Spleen (tissue), 11 donors: ENCODE results near the gene ZNF839. TPM values are rescaled to one million over a fixed set of nuclear protein-coding genes. Genes with fewer than 3 reads are reported as not detected.
A peak's percentile ranks its signal among the peaks of the same experiment; 100 is the strongest.

Source experiments
- DNase-seq: peaks from one replicate; pipeline ENCODE4 v3.0.0-alpha.2; 2020
- H3K27ac ChIP-seq, 8 donors: fragments of 200-600 bp; sonication (generic) in 7 of 8; 1 replicate in 4 of 8; 2 replicates in 4 of 8; pipeline versions ENCODE4 v1.5.0 to v1.8.0; 2016 to 2021; ENCODE audit warnings: inconsistent platforms in 4 of 8, mild to moderate bottlenecking in 4 of 8, moderate library complexity in 1 of 8
- H3K27me3 ChIP-seq, 7 donors: fragments of 200-600 bp; sonication (generic) in 6 of 7; replicated peaks in 1 of 7; 1 replicate in 4 of 7; 2 replicates in 3 of 7; pipeline versions ENCODE4 v1.5.0 to v1.8.0; 2016 to 2021; ENCODE audit warnings: inconsistent platforms in 3 of 7, mild to moderate bottlenecking in 1 of 7
- H3K36me3 ChIP-seq, 6 donors: fragments of 200-600 bp; sonication (generic) in 5 of 6; 1 replicate in 4 of 6; 2 replicates in 2 of 6; pipeline versions ENCODE4 v1.5.0 to v1.8.0; 2016 to 2021; ENCODE audit warnings: inconsistent platforms in 2 of 6
- H3K4me1 ChIP-seq, 6 donors: fragments of 200-600 bp; sonication (generic) in 5 of 6; 1 replicate in 3 of 6; 2 replicates in 3 of 6; pipeline versions ENCODE4 v1.5.0 to v1.8.0; 2016 to 2021; ENCODE audit warnings: inconsistent platforms in 3 of 6
- H3K4me3 ChIP-seq, 8 donors: fragments of 200-600 bp; sonication (generic) in 7 of 8; 1 replicate in 4 of 8; 2 replicates in 4 of 8; pipeline versions ENCODE4 v1.5.0 to v1.8.0; 2016 to 2021; ENCODE audit warnings: inconsistent platforms in 4 of 8, mild to moderate bottlenecking in 4 of 8, moderate library complexity in 2 of 8
- H3K9me3 ChIP-seq, 8 donors: fragments of 200-600 bp; sonication (generic) in 7 of 8; 1 replicate in 4 of 8; 2 replicates in 4 of 8; pipeline versions ENCODE4 v1.5.0 to v1.8.0; 2016 to 2021; ENCODE audit warnings: inconsistent platforms in 4 of 8
- POLR2A ChIP-seq, 3 donors: fragments of 450-650 bp; IDR thresholded peaks; one replicate each; pipeline ENCODE4 v1.5.1; 2017; ENCODE audit warnings: antibody characterized with exemption in 3 of 3, mild to moderate bottlenecking in 1 of 3
- POLR2AphosphoS5 ChIP-seq, 3 donors: sonication (generic); formaldehyde crosslinking; IDR thresholded peaks; one replicate each; pipeline ENCODE4 v1.5.1; 2017; ENCODE audit warnings: antibody characterized with exemption in 3 of 3
- WGBS, 5 donors: extraction: QIAGEN DNeasy Blood & Tissue Kit in 3 of 5; methylation state at CpG; one replicate each; pipeline versions ENCODE4 v1.1.5 to v1.1.7; 2013 to 2018; 5-methylcytosine and 5-hydroxymethylcytosine counted together
- intact Hi-C: fragments of 100-400 bp; cut with DNase I; formaldehyde crosslinking; loops from one replicate; pipeline ENCODE4 v1.15.0; 2023; ENCODE audit warnings: low total_unique reads
- polyA plus RNA-seq, 3 donors: library from polyadenylated mRNA; stranded (reverse); fragments of 200-250 nt; gene quantifications; one replicate each; pipeline ENCODE4 v1.2.1, GENCODE V29; 2013
- total RNA-seq, 7 donors: library from RNA; depleted of rRNA in 3 of 7; stranded (reverse); fragments of >200 nt in 3 of 7; fragmentation: NEBNext Ultra II Directional in 4 of 7; extraction: Animal tissue kit (Norgen Biotek cat#: 25700) in 4 of 7; gene quantifications; one replicate each; pipeline versions ENCODE4 v1.1.0 to v1.2.1, GENCODE V29; 2016 to 2021
- TF ChIP-seq, protein P1 (sequence below), 11 experiments: fragments of 200-600 bp in 7 of 11; fragments of 450-650 bp in 4 of 11; sonication (generic) in 4 of 11; IDR thresholded peaks in 8 of 11; conservative IDR thresholded peaks in 3 of 11; 1 replicate in 7 of 11; 2 replicates in 4 of 11; pipeline versions ENCODE4 v1.4.0 to v1.8.0; 2016 to 2021; ENCODE audit warnings: antibody characterized with exemption in 11 of 11, inconsistent platforms in 4 of 11, mild to moderate bottlenecking in 1 of 11
- donor health status: healthy with polysubstance abuse.
- donor health status: DM: no; HTN: no; CAD: no; lungs with moderate emphysema.
- donor health status: DM: no; HTN: no; CAD: no.
- donor health status: Bipolar disorder and iron deficiency.
- donor health status: healthy.
- donor health status: DM: no; HTN: no; CAD: no.
- donor health status: DM: yes; HTN: yes; CAD: no.

Gene ZNF839
- total and polyA plus RNA-seq, 10 donors = 10.3 to 28.5 (median 17.3) TPM

DNA sequence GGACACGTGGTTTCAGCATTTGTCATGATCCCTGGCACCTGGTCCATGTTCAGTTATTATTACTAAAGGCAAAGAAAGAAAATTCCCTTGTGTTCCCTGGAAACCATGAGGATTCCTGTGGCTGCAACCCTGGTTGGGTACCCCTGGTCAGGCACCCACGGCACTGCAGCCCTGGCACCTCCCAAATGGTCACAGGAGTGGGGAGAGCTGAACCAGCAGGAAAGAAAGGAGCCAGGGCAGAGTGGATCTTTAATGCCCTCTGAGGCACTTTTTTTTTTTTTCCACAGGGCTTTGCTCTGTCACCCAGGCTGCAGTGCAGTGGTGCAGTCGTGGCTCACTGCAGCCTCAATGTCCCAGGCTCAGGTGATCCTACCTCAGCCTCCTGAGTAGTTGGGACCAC lies 25.7 kb downstream of the ZNF839 start:
- no peaks in the 10 kb centered on the region for H3K27me3 ChIP-seq
- TF ChIP-seq POLR2AphosphoS5 (IDR thresholded peaks at IDR 0.05) = no peak
- no peak for TF ChIP-seq POLR2A (IDR thresholded peaks at IDR 0.05)
- TF ChIP-seq, protein P1, sequence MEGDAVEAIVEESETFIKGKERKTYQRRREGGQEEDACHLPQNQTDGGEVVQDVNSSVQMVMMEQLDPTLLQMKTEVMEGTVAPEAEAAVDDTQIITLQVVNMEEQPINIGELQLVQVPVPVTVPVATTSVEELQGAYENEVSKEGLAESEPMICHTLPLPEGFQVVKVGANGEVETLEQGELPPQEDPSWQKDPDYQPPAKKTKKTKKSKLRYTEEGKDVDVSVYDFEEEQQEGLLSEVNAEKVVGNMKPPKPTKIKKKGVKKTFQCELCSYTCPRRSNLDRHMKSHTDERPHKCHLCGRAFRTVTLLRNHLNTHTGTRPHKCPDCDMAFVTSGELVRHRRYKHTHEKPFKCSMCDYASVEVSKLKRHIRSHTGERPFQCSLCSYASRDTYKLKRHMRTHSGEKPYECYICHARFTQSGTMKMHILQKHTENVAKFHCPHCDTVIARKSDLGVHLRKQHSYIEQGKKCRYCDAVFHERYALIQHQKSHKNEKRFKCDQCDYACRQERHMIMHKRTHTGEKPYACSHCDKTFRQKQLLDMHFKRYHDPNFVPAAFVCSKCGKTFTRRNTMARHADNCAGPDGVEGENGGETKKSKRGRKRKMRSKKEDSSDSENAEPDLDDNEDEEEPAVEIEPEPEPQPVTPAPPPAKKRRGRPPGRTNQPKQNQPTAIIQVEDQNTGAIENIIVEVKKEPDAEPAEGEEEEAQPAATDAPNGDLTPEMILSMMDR (IDR thresholded peaks at IDR 0.05 in 8 of 11, conservative IDR thresholded peaks at IDR 0.05 in 3 of 11) = no peak
- H3K9me3 ChIP-seq = no peaks in the 10 kb centered on the region
- peaks cover 0 to 100% (median 91%) of the 10 kb centered on the region in 6 donors for H3K36me3 ChIP-seq
- WGBS, 5 donors = 76 to 94% (median 86%) methylated on average over 3 of the region's 3 CpGs
- H3K27ac ChIP-seq = no peak overlapping the region
- intact Hi-C loops = no loop called here
- H3K4me1 ChIP-seq = peaks cover 0 to under 1% (median 0%) of the 10 kb centered on the region in 6 donors
- no peak for DNase-seq
- H3K4me3 ChIP-seq = no peak overlapping the region

DNA sequence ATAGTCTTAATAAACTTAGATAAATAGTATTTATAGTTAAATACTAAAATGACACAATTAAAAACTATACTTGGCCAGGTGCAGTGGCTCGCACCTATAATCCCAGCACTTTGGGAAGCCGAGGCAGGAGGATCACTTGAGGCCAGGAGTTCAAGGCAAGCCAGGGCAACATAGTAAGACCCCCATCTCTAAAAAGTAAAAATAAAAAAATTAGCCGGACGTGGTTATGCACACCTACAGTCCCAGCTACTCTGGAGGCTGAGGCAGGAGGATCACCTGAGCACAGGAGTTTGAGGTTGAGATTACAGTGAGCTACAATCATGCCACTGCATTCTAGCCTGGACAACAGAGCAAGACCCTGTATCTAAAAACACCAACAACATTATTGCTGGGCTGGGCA lies 27.1 kb downstream of the ZNF839 start:
- TF ChIP-seq, protein P1 (IDR thresholded peaks at IDR 0.05 in 8 of 11, conservative IDR thresholded peaks at IDR 0.05 in 3 of 11) = no peak
- TF ChIP-seq POLR2A (IDR thresholded peaks at IDR 0.05) = no peak
- TF ChIP-seq POLR2AphosphoS5 (IDR thresholded peaks at IDR 0.05) = no peak
- H3K4me1 ChIP-seq = peaks cover 0 to 13% (median 2%) of the 10 kb centered on the region in 6 donors
- no peak overlapping the region for H3K4me3 ChIP-seq
- DNase-seq = no peak
- no peaks in the 10 kb centered on the region for H3K27me3 ChIP-seq
- intact Hi-C loops = no loop called here
- no peaks in the 10 kb centered on the region for H3K9me3 ChIP-seq
- no peak overlapping the region for H3K27ac ChIP-seq
- 95 to 98% (median 96%) methylated on average over 4 of the region's 4 CpGs for WGBS, 5 donors
- H3K36me3 ChIP-seq = peaks cover 0 to 100% (median 81%) of the 10 kb centered on the region in 6 donors

DNA sequence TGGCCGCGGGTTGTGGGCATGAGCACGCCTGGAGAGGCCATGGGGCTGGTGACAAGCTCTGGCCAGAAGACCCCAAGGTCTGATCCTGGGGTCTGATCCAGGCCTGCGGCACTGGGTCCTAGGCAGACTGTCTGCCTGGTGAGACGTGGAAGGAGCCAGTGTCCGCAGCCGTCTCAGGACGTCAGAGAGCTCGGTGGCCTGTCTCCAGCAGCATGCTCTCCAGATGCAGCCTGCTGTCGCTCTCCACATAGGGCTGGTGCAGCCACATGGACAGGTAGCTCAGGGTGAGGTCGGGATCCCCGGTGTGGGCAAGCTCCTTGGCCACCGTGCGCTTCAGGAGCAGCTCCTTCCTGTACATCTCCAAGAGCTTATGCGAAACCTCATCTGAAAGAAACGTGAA lies 28.8 kb downstream of the ZNF839 start:
- 82 to 97% (median 92%) methylated on average over 9 to 16 of the region's 16 CpGs for WGBS, 5 donors

DNA sequence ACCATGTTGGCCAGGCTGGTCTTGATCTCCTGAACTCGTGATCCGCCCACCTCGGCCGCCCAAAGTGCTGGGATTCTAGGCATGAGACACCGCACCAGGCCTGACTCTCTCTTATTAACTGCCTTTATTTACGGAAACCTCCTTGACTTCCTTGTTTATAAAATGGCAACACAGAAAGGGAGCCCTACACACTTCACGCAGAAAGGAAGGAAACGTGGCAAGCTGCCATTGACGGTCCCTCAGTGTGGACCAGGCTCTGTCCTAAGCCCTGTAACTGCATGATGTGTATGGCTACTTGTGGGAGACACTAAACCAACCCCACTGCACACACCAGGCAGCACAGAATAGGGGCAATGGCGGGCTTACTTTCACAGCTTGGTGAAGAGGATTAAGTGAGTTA lies 31.5 kb downstream of the ZNF839 start:
- DNase-seq = no peak
- peaks cover 0 to 100% (median 74%) of the 10 kb centered on the region in 6 donors for H3K36me3 ChIP-seq
- TF ChIP-seq POLR2AphosphoS5 (IDR thresholded peaks at IDR 0.05) = peak in 2 of 3 donors; percentile 34 to 41
- TF ChIP-seq, protein P1 (IDR thresholded peaks at IDR 0.05 in 8 of 11, conservative IDR thresholded peaks at IDR 0.05 in 3 of 11) = no peak
- TF ChIP-seq POLR2A (IDR thresholded peaks at IDR 0.05) = no peak

More for the DNA sequence above, 28.8 kb downstream of the ZNF839 start:
- Histone ChIP-seq H3K27me3 (no peaks in the 10 kb centered on the region), H3K27ac (no peak overlapping the region), H3K4me3 (no peak overlapping the region), H3K4me1 (peaks cover 0 to 29% (median 10%) of the 10 kb centered on the region in 6 donors), H3K9me3 (no peaks in the 10 kb centered on the region), H3K36me3 (peaks cover 0 to 100% (median 76%) of the 10 kb centered on the region in 6 donors)
- DNase-seq = no peak
- peak in 1 of 3 donors; percentile 35 for TF ChIP-seq POLR2AphosphoS5 (IDR thresholded peaks at IDR 0.05)
- no peak for TF ChIP-seq POLR2A (IDR thresholded peaks at IDR 0.05)
- intact Hi-C loops = no loop called here

More for the DNA sequence above, 31.5 kb downstream of the ZNF839 start:
- Histone ChIP-seq H3K4me3 (peak overlapping the region in 1 of 8 donors; percentile 47), H3K27me3 (no peaks in the 10 kb centered on the region), H3K9me3 (no peaks in the 10 kb centered on the region), H3K4me1 (peaks cover 0 to 29% (median 10%) of the 10 kb centered on the region in 6 donors), H3K27ac (peak overlapping the region in 7 of 8 donors; percentile 71 to 92 (median 85))
- intact Hi-C loops = no loop called here
- WGBS, 5 donors = 61 to 80% (median 65%) methylated on average over 10 of the region's 10 CpGs
